T-helper 1 cell treated with Interleukin-12 subunit alpha and Interleukin-12 subunit beta and Interleukin-4 antibody, amounts not matched to agents 30 μg/mL and 1 μg/mL, for 36 hours (primary cell): ENCODE measurements around the gene TSTD1.
A peak's percentile ranks its signal among the peaks of the same experiment; 100 is the strongest.
"Not testable (repeated sequence)": the region's sequence is repeated elsewhere in the genome, so short reads cannot be mapped to it uniquely, and the experiment has no call there.

ENCODE experiments used
- H3K27ac Mint-ChIP-seq: one replicate; pipeline ENCODE4 v1.8.0; 2021; ENCODE audit warnings: mild to moderate bottlenecking, mixed read lengths
- H3K27me3 Mint-ChIP-seq: one replicate; pipeline ENCODE4 v1.8.0; 2021; ENCODE audit warnings: low read depth, mixed read lengths
- H3K36me3 Mint-ChIP-seq: one replicate; pipeline ENCODE4 v1.8.0; 2021; ENCODE audit warnings: low read depth, mixed read lengths
- H3K4me1 Mint-ChIP-seq: one replicate; pipeline ENCODE4 v1.8.0; 2021; ENCODE audit warnings: low read depth, mixed read lengths
- H3K4me3 Mint-ChIP-seq: one replicate; pipeline ENCODE4 v1.8.0; 2021; ENCODE audit warnings: mild to moderate bottlenecking, moderate library complexity, mixed read lengths
- H3K9me3 Mint-ChIP-seq: one replicate; pipeline ENCODE4 v1.8.0; 2021; ENCODE audit warnings: mixed read lengths

TSTD1 gene

GRCh38 chr1:161073474-161074121 is 34.8 kb upstream of the TSTD1 start:
- Mint-ChIP-seq H3K36me3 (peaks cover 6% of the 10 kb centered on the region), H3K27me3 (no peaks in the 10 kb centered on the region), H3K27ac (no peak overlapping the region), H3K4me1 (peaks cover 32% of the 10 kb centered on the region), H3K9me3 (no peaks in the 10 kb centered on the region), H3K4me3 (no peak overlapping the region)

DNA sequence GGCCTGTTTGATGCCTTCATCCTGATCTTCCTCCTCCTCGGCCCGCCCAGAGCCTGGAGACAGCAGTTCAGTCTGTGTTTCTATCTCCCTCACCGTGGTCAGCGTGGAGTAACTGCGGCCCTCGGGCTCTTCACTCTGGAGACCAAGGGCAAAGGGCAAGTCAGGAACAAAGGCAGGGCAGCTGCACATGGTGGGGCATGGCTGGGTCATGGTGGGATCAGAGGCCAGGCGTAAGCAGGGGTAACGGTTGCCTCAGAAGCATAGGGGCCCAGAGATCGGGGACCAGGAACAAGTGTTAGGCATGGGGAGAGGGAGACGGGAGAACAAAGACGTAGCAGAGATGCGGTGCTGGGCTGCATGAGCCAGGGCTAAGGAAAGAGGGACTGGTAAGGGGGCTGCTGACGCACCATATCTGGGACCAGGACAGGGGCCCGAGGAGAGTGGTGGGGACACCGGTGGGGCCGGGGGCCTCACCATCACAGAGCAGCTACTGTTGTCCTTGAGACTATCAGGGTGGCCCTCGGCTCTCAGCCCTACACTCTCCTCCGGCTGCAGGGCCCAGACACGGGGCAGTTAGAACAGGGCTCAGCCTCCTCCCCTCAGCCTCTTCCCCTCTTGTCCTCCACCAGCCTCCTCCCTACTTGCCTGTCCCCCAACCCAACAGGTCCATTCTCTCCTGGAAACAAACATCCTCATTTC is 34.1 kb upstream of the TSTD1 start:
- H3K36me3 Mint-ChIP-seq = peaks cover 12% of the 10 kb centered on the region
- no peaks in the 10 kb centered on the region for H3K9me3 Mint-ChIP-seq
- H3K27me3 Mint-ChIP-seq = no peaks in the 10 kb centered on the region
- peaks cover 37% of the 10 kb centered on the region for H3K4me1 Mint-ChIP-seq
- no peak overlapping the region for H3K4me3 Mint-ChIP-seq
- no peak overlapping the region for H3K27ac Mint-ChIP-seq

GRCh38 chr1:161071886-161072371 is 33.2 kb upstream of the TSTD1 start:
- Mint-ChIP-seq H3K27me3 (no peaks in the 10 kb centered on the region), H3K4me3 (no peak overlapping the region), H3K4me1 (peaks cover 44% of the 10 kb centered on the region), H3K9me3 (no peaks in the 10 kb centered on the region), H3K27ac (peak overlapping the region; percentile 15), H3K36me3 (peaks cover 20% of the 10 kb centered on the region)

GRCh38 chr1:161070761-161071160 is 32.0 kb upstream of the TSTD1 start:
- Mint-ChIP-seq H3K4me3 (peak overlapping the region; percentile 31), H3K27ac (peak overlapping the region; percentile 100), H3K4me1 (peaks cover 47% of the 10 kb centered on the region), H3K36me3 (peaks cover 25% of the 10 kb centered on the region), H3K27me3 (no peaks in the 10 kb centered on the region), H3K9me3 (no peaks in the 10 kb centered on the region)

DNA sequence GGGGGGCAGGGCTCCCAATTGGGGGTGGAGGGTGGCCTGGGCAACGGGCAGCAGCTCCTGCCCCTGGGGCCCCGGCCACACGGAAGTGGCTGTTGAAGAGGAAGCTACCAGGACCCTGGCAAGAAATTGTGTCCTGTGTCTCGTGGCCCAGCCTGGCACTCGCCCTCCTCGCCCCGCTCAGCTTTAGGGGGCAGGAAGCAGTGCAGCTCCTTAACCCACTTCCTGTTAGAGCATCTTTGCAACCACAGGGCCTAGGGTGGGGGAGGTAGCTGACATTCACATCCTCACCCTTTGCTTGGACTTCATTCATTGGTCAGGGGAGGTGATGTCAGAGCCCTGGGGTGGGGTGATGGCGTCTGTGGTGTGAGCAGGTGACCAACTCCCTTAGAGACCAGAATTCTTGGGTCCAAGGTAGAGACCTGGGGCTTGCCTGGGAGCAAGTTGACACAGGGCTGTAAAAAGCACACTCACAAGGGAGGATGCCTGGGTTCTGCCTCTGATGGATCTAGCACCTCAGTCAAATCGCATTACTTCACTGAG is 31.0 kb upstream of the TSTD1 start, which contains the start of gene ARHGAP30:
Gene ARHGAP30, minus strand, starts transcription at position 161 of the 540 bp plus-strand sequence. CDS start 267 bp downstream, outside the sequence.
- Mint-ChIP-seq H3K9me3 (no peaks in the 10 kb centered on the region), H3K27ac (peak within 1 kb of the TSS; percentile 100), H3K27me3 (no peaks in the 10 kb centered on the region), H3K4me3 (peak within 1 kb of the TSS; percentile 100), H3K4me1 (peaks cover 47% of the 10 kb centered on the region), H3K36me3 (peaks cover 25% of the 10 kb centered on the region)

DNA sequence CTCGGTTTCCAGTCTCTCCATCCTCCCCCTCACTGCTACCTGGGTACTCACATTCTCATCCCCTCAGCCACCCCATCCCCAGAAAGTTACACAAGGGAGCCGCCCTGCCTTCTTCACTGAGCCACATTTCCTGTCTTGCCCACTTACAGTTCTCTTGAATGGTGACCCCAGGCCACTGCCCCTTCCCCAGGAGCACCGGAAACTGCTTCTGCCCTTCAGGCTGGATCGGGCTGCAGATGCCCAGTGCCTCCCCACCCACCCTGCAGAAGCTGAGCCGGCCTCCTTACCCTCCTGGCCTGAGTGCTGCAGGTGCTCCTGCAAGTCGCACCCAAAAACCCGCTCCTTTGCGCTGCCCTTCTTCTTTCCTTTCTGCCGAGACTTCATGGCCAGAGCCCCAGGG is 30.5 kb upstream of the TSTD1 start:
- H3K27ac Mint-ChIP-seq = peak overlapping the region; percentile 100
- H3K9me3 Mint-ChIP-seq = no peaks in the 10 kb centered on the region
- H3K36me3 Mint-ChIP-seq = peaks cover 30% of the 10 kb centered on the region
- peaks cover 52% of the 10 kb centered on the region for H3K4me1 Mint-ChIP-seq
- no peaks in the 10 kb centered on the region for H3K27me3 Mint-ChIP-seq
- peak overlapping the region; percentile 100 for H3K4me3 Mint-ChIP-seq

DNA sequence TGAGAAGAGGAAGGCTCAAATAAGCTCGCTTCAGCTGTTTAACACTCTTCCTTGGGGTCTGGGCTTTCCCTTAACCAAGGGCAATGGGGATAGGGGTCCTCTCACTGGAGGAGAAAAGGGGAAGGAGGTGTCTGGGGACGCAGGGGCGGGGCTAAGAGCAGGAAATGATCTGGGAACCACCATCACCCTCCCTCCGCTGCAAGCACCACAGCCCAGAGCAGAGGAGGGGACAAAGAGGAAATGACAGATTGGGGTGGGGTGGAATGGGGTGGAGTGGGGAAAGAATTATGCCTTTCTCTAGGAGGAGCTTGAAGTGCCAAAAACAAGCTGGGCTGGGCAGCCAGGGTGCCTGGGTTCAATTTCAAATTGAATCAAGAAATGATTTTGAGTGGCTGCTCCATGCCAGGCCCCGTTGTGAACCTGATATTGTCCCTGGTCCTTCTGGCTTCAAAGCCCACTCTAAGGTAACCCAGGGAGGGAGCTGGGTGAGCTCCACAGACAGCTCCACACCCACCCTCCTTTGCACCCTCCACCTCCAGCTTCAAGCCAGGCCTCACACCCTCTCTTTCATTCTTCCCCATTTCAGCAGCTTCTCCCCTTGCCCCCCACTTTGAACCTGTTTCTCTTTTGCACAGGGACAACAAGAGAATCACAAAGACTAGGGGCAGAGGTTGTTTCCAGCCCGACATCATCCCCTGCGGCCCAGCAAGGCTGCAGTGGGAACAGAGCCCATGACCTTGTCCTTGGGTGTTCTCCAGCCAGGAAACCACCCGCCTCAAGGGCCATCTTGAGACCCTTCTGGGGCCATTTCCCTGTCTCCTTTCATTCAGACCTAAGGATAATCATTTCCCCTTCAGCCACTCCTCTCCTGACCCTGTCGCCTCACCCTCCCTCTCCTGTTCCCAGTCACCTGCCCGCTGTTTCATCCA is 29.8 kb upstream of the TSTD1 start:
- Mint-ChIP-seq H3K27ac (peak overlapping the region; percentile 100), H3K4me3 (peak overlapping the region; percentile 100), H3K9me3 (no peaks in the 10 kb centered on the region), H3K36me3 (peaks cover 36% of the 10 kb centered on the region), H3K4me1 (peaks cover 55% of the 10 kb centered on the region), H3K27me3 (no peaks in the 10 kb centered on the region)

DNA sequence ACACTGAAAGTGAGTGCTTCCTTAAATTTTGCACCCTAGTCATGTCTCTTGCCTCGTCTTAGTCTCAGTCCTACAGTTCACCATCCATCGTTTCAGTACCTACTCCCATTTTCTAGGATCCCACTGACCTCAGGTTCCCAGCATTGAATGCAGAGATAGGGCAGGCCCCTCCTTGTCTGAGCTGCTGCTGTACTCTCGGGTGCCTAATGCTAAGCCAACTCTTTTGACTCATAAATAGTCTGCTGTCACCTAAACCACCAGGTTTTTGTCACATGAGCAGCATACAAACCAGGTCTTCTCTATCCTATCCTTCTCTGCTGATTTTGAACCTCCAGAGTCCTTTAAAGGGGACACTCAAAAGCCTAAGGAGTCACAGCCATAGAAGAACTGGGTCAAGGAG is 27.9 kb upstream of the TSTD1 start:
- peaks cover 54% of the 10 kb centered on the region for H3K4me1 Mint-ChIP-seq
- no peaks in the 10 kb centered on the region for H3K9me3 Mint-ChIP-seq
- no peaks in the 10 kb centered on the region for H3K27me3 Mint-ChIP-seq

GRCh38 chr1:161065681-161066080 is 26.9 kb upstream of the TSTD1 start:
- not testable (repeated sequence) for H3K4me3 Mint-ChIP-seq, H3K27ac Mint-ChIP-seq, H3K27me3 Mint-ChIP-seq, H3K9me3 Mint-ChIP-seq
- peaks cover 47% of the 10 kb centered on the region for H3K36me3 Mint-ChIP-seq
- peaks cover 49% of the 10 kb centered on the region for H3K4me1 Mint-ChIP-seq

More for the DNA sequence above, 27.9 kb upstream of the TSTD1 start:
- Mint-ChIP-seq H3K36me3 (peaks cover 47% of the 10 kb centered on the region), H3K27ac (peak overlapping the region; percentile 93), H3K4me3 (peak overlapping the region; percentile 100)

DNA sequence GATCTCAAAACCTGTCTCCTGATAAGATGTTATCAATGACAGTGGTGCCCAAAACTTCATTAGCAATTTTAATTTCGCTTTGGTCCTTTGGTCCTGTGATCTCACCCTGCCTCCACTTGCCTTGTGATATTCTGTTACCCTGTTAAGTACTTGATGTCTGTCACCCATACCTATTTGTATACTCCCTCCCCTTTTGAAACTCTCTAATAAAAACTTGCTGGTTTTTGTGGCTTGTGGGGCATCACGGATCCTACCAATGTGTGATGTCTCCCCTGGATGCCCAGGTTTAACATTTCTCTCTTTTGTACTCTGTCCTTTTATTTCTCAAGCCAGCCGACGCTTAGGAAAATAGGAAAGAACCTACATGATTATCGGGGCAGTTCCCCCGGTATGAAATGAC is 25.2 kb upstream of the TSTD1 start:
- H3K9me3 Mint-ChIP-seq, H3K27me3 Mint-ChIP-seq: not testable (repeated sequence)
- peaks cover 55% of the 10 kb centered on the region for H3K36me3 Mint-ChIP-seq
- H3K4me1 Mint-ChIP-seq = peaks cover 41% of the 10 kb centered on the region
- peak overlapping the region; percentile 77 for H3K27ac Mint-ChIP-seq
- peak overlapping the region; percentile 80 for H3K4me3 Mint-ChIP-seq

GRCh38 chr1:161061419-161061818 is 22.7 kb upstream of the TSTD1 start:
- Mint-ChIP-seq H3K4me3 (no peak overlapping the region), H3K36me3 (peaks cover 44% of the 10 kb centered on the region), H3K9me3 (no peaks in the 10 kb centered on the region), H3K27me3 (no peaks in the 10 kb centered on the region), H3K27ac (no peak overlapping the region), H3K4me1 (peaks cover 34% of the 10 kb centered on the region)

DNA sequence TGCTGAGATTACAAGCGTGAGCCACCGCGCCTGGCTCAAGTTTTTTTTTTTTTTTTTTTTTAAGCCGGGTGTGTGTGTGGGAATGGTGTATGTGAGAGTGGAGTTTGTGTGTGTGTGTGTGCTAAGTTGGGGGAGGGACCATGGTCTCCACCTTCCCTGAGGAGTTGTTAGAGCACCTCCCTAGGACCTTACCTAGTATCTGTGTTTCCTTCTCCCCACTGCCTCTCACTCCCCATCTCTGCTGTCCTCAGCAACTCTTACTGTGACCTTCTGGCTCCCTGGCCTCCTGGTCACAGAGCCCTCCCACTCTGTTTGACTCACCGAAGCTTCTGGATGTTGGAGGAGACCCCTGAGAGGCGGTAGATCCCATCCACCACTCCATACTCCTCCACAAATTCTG is 20.5 kb upstream of the TSTD1 start:
- peaks cover 34% of the 10 kb centered on the region for H3K4me1 Mint-ChIP-seq
- H3K27me3 Mint-ChIP-seq = no peaks in the 10 kb centered on the region
- H3K27ac Mint-ChIP-seq = no peak overlapping the region
- peaks cover 44% of the 10 kb centered on the region for H3K36me3 Mint-ChIP-seq
- H3K4me3 Mint-ChIP-seq = no peak overlapping the region
- H3K9me3 Mint-ChIP-seq = no peaks in the 10 kb centered on the region

GRCh38 chr1:161054805-161055204 is 16.0 kb upstream of the TSTD1 start:
- H3K36me3 Mint-ChIP-seq = peaks cover 55% of the 10 kb centered on the region
- no peak overlapping the region for H3K27ac Mint-ChIP-seq
- H3K4me1 Mint-ChIP-seq = peaks cover 24% of the 10 kb centered on the region
- no peaks in the 10 kb centered on the region for H3K9me3 Mint-ChIP-seq
- H3K27me3 Mint-ChIP-seq = no peaks in the 10 kb centered on the region
- no peak overlapping the region for H3K4me3 Mint-ChIP-seq

DNA sequence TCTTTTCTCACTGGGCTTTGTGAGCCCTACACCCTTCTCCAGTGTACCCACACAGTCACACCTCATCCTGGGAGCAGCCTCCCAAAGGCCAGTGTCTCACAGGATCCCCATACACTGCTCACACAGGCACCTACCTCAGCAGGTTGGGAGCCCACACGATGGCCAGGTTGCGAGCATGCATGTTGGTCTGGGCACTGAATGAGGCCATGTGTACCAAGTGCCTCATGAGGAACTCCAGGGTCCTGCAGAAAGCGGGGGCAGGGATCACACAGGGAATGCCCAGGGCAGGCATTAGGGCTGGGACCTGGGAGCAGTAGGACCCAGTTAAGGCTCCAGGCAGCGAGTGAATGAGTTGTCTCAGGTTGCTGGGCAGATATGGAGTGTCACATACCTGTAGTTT is 15.5 kb upstream of the TSTD1 start:
- H3K9me3 Mint-ChIP-seq = no peaks in the 10 kb centered on the region
- H3K27me3 Mint-ChIP-seq = no peaks in the 10 kb centered on the region
- H3K4me1 Mint-ChIP-seq = peaks cover 24% of the 10 kb centered on the region
- H3K36me3 Mint-ChIP-seq = peaks cover 56% of the 10 kb centered on the region
- no peak overlapping the region for H3K27ac Mint-ChIP-seq
- H3K4me3 Mint-ChIP-seq = no peak overlapping the region
